HEK293 (cell line): Measurements from ENCODE around the gene MCEE.

Source experiments
- TRIM28 ChIP-seq: IDR thresholded peaks from 2 replicates; pipeline ENCODE4 v1.6.1; 2011; ENCODE audit warnings: low read length, control low read depth, borderline replicate concordance
- ZNF169 ChIP-seq: fragments of 450-650 bp; formaldehyde crosslinking; IDR thresholded peaks from 2 replicates; pipeline ENCODE4 v1.5.1; 2016; ENCODE audit warnings: missing biosample characterization, missing genetic modification characterization
- ZNF23 ChIP-seq: fragments of 450-650 bp; formaldehyde crosslinking; IDR thresholded peaks from 2 replicates; pipeline ENCODE4 v1.5.1; 2016; ENCODE audit warnings: missing biosample characterization, missing genetic modification characterization, borderline replicate concordance
- ZNF274 ChIP-seq, 2 experiments: fragments of 200-500 bp in 1 of 2; fragments of 450-650 bp in 1 of 2; sonication (Bioruptor generic) in 1 of 2; formaldehyde crosslinking in 1 of 2; IDR thresholded peaks; 2 replicates each; pipeline versions ENCODE4 v1.5.1 to v1.6.1; 2014 to 2016; ENCODE audit warnings: borderline replicate concordance in 1 of 2, inconsistent platforms in 1 of 2, low read length in 1 of 2, missing biosample characterization in 1 of 2, missing genetic modification characterization in 1 of 2
- ZNF324 ChIP-seq: fragments of 450-650 bp; formaldehyde crosslinking; IDR thresholded peaks from 2 replicates; pipeline ENCODE4 v1.5.1; 2016; ENCODE audit warnings: missing biosample characterization, missing genetic modification characterization
- ZNF629 ChIP-seq: fragments of 450-650 bp; formaldehyde crosslinking; IDR thresholded peaks from 2 replicates; pipeline ENCODE4 v1.5.1; 2017; ENCODE audit warnings: missing biosample characterization, missing genetic modification characterization
- ZNF660 ChIP-seq: fragments of 450-650 bp; IDR thresholded peaks from 2 replicates; pipeline ENCODE4 v1.5.1; 2018; ENCODE audit warnings: missing biosample characterization, mild to moderate bottlenecking, missing genetic modification characterization
- ZNF792 ChIP-seq: fragments of 450-650 bp; formaldehyde crosslinking; IDR thresholded peaks from 2 replicates; pipeline ENCODE4 v1.5.1; 2016; ENCODE audit warnings: missing biosample characterization, missing genetic modification characterization
- TF ChIP-seq, protein P1 (sequence below): fragments of 450-650 bp; formaldehyde crosslinking; IDR thresholded peaks from 2 replicates; pipeline ENCODE4 v1.5.1; 2016; ENCODE audit warnings: missing biosample characterization, missing genetic modification characterization
- TF ChIP-seq, protein P2 (sequence below): fragments of 450-650 bp; IDR thresholded peaks from 2 replicates; pipeline ENCODE4 v1.5.1; 2018; ENCODE audit warnings: missing biosample characterization, mild to moderate bottlenecking, missing genetic modification characterization
- TF ChIP-seq, protein P3 (sequence below): fragments of 450-650 bp; formaldehyde crosslinking; IDR thresholded peaks from 2 replicates; pipeline ENCODE4 v1.5.1; 2016; ENCODE audit warnings: missing biosample characterization, missing genetic modification characterization
- TF ChIP-seq, protein P4 (sequence below): fragments of 450-650 bp; formaldehyde crosslinking; IDR thresholded peaks from 2 replicates; pipeline ENCODE4 v1.5.1; 2016; ENCODE audit warnings: missing biosample characterization, missing genetic modification characterization, low read depth

GRCh38 chr2:71067567-71068217, 62.3 kb downstream of the MCEE start:
- TF ChIP-seq ZNF23 = no peak
- TF ChIP-seq, protein P1, sequence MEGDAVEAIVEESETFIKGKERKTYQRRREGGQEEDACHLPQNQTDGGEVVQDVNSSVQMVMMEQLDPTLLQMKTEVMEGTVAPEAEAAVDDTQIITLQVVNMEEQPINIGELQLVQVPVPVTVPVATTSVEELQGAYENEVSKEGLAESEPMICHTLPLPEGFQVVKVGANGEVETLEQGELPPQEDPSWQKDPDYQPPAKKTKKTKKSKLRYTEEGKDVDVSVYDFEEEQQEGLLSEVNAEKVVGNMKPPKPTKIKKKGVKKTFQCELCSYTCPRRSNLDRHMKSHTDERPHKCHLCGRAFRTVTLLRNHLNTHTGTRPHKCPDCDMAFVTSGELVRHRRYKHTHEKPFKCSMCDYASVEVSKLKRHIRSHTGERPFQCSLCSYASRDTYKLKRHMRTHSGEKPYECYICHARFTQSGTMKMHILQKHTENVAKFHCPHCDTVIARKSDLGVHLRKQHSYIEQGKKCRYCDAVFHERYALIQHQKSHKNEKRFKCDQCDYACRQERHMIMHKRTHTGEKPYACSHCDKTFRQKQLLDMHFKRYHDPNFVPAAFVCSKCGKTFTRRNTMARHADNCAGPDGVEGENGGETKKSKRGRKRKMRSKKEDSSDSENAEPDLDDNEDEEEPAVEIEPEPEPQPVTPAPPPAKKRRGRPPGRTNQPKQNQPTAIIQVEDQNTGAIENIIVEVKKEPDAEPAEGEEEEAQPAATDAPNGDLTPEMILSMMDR = peak; percentile 6
- TF ChIP-seq, protein P2, sequence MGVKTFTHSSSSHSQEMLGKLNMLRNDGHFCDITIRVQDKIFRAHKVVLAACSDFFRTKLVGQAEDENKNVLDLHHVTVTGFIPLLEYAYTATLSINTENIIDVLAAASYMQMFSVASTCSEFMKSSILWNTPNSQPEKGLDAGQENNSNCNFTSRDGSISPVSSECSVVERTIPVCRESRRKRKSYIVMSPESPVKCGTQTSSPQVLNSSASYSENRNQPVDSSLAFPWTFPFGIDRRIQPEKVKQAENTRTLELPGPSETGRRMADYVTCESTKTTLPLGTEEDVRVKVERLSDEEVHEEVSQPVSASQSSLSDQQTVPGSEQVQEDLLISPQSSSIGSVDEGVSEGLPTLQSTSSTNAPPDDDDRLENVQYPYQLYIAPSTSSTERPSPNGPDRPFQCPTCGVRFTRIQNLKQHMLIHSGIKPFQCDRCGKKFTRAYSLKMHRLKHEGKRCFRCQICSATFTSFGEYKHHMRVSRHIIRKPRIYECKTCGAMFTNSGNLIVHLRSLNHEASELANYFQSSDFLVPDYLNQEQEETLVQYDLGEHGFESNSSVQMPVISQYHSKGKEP (tag by site-specific recombination) = no peak
- TF ChIP-seq ZNF792 = no peak
- TF ChIP-seq TRIM28 = no peak
- TF ChIP-seq, protein P3, sequence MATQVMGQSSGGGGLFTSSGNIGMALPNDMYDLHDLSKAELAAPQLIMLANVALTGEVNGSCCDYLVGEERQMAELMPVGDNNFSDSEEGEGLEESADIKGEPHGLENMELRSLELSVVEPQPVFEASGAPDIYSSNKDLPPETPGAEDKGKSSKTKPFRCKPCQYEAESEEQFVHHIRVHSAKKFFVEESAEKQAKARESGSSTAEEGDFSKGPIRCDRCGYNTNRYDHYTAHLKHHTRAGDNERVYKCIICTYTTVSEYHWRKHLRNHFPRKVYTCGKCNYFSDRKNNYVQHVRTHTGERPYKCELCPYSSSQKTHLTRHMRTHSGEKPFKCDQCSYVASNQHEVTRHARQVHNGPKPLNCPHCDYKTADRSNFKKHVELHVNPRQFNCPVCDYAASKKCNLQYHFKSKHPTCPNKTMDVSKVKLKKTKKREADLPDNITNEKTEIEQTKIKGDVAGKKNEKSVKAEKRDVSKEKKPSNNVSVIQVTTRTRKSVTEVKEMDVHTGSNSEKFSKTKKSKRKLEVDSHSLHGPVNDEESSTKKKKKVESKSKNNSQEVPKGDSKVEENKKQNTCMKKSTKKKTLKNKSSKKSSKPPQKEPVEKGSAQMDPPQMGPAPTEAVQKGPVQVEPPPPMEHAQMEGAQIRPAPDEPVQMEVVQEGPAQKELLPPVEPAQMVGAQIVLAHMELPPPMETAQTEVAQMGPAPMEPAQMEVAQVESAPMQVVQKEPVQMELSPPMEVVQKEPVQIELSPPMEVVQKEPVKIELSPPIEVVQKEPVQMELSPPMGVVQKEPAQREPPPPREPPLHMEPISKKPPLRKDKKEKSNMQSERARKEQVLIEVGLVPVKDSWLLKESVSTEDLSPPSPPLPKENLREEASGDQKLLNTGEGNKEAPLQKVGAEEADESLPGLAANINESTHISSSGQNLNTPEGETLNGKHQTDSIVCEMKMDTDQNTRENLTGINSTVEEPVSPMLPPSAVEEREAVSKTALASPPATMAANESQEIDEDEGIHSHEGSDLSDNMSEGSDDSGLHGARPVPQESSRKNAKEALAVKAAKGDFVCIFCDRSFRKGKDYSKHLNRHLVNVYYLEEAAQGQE (tag by site-specific recombination) = no peak
- no peak for TF ChIP-seq ZNF660
- TF ChIP-seq ZNF274 (IDR thresholded peaks at IDR 0.05; ENCODE audit: low read length) = no peak
- TF ChIP-seq ZNF274 (tag by site-specific recombination; IDR thresholded peaks at IDR 0.05; ENCODE audit: borderline replicate concordance) = no peak
- TF ChIP-seq, protein P4, sequence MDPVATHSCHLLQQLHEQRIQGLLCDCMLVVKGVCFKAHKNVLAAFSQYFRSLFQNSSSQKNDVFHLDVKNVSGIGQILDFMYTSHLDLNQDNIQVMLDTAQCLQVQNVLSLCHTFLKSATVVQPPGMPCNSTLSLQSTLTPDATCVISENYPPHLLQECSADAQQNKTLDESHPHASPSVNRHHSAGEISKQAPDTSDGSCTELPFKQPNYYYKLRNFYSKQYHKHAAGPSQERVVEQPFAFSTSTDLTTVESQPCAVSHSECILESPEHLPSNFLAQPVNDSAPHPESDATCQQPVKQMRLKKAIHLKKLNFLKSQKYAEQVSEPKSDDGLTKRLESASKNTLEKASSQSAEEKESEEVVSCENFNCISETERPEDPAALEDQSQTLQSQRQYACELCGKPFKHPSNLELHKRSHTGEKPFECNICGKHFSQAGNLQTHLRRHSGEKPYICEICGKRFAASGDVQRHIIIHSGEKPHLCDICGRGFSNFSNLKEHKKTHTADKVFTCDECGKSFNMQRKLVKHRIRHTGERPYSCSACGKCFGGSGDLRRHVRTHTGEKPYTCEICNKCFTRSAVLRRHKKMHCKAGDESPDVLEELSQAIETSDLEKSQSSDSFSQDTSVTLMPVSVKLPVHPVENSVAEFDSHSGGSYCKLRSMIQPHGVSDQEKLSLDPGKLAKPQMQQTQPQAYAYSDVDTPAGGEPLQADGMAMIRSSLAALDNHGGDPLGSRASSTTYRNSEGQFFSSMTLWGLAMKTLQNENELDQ (tag by site-specific recombination) = no peak
- no peak for TF ChIP-seq ZNF324 (tag by site-specific recombination)
- no peak for TF ChIP-seq ZNF629 (tag by site-specific recombination)
- no peak for TF ChIP-seq ZNF169 (tag by site-specific recombination)
